ENCODE measurements around the gene IMPA2.
"Not testable (repeated sequence)": the region's sequence is repeated elsewhere in the genome, so short reads cannot be mapped to it uniquely, and the experiment has no call there.

Gene IMPA2

DNA sequence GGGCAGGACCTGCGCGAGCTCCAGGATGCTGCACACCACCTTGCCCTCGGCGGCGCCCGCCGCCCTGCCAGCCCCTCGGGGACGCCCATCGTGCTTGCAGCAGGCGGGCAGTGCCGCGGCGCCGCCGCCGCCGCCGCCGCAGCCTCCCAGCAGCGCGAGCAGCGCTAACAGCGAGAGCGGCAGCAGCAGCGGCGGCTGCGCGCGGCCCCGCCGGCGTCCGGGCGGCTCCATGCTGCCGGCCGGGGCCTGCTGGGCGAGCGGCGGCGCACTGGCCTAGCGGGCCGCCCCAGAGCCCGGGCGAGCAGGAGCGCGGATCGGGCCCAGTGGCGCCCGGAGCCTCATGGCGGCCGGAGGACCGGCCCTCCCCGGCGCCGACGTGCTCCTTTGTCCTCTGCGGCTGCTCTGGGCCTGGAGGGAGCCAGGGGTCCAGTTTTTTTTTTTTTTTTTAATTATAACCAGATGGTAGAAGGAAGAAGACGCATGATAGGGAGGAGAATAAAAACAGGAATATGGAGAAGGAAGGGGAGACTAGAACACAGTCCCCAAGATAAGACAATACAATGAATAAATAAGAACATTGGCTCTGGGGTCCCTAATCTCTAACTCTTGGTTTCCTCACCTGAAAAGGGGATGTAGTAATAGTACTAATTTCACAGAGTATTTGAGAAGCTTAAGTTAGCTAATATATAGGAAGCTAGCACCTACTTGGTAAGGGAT, 95.3 kb downstream of the IMPA2 start:
- DNase-seq (ENCODE audit: low spot score), result peak; percentile 55
- in situ Hi-C loops (cut with MboI; ENCODE audit: low sequenced_read_pairs, unreplicated experiment), result no loop called here
- TF ChIP-seq CTCF (IDR thresholded peaks at IDR 0.05; ENCODE audit: borderline replicate concordance, control extremely low read depth, extremely low read depth, insufficient read depth, missing control alignments), result no peak

DNA sequence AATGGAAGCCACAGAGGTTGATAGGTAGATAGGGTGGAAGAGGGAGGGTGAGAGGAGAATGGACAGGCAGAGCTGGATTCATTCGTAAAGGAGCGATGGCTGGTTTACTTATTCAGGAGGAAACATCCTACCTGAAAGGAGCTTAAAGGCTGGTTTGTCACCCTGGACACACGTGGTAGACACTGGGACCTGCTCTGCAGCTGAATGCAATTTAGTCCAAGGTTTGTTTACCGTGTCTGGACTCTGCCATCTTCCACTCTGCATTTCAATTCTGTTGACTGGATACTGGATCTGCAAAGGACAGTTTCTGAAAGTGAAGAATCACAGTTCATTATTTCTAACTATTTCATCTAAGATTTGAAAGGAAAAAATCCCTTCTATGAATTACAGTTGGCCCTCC, 96.7 kb downstream of the IMPA2 start:
- DNase-seq (ENCODE audit: low spot score); in situ Hi-C loops (cut with MboI; ENCODE audit: low sequenced_read_pairs, unreplicated experiment): not testable (repeated sequence)

DNA sequence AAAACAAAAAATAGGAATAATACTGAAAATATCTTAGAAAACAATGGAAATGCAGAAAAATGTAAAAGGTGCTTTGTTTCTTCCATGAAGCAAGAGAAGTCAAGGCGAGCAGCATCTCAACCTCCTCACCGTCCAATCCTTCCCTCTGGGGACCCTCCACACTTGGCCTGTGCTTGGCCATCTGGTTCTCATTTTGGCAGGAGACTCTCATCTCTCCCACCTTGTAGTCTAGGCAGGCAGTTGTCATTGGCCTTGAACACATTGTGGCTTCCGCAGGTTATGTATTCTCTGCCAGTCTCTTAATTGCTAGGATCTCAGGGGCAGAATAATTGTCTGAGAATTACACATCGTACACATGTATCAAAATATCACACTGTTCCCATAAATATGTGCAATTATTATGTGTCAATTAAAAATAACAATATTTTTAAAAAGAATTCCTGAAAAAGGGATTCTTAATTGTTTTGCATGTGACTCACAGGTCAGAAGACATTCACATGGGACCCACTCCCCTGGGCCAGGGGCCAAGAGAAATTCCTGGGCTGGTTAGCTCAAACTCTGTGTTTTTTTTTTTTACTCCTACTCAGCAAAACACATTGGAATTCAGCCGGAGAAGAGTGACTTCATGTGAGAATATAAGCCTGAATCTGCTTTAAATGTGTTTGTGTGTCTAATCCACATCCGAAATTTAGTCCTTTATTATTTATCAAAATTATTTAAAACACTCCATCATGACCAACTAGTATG, 98.4 kb downstream of the IMPA2 start:
- in situ Hi-C loops (cut with MboI; ENCODE audit: low sequenced_read_pairs, unreplicated experiment), result no loop called here
- DNase-seq (ENCODE audit: low spot score), result no peak
- TF ChIP-seq CTCF (IDR thresholded peaks at IDR 0.05; ENCODE audit: borderline replicate concordance, control extremely low read depth, extremely low read depth, insufficient read depth, missing control alignments), result no peak

All from GM13976 (cell line).